ENCODE results near the gene PES1. TPM values are rescaled to one million over a fixed set of nuclear protein-coding genes. Genes with fewer than 3 reads are reported as not detected.
"Not testable (repeated sequence)": the region's sequence is repeated elsewhere in the genome, so short reads cannot be mapped to it uniquely, and the experiment has no call there.

Gene PES1
- polyA plus RNA-seq, 3 donors, result 66.2 to 70.3 (median 66.7) TPM

DNA sequence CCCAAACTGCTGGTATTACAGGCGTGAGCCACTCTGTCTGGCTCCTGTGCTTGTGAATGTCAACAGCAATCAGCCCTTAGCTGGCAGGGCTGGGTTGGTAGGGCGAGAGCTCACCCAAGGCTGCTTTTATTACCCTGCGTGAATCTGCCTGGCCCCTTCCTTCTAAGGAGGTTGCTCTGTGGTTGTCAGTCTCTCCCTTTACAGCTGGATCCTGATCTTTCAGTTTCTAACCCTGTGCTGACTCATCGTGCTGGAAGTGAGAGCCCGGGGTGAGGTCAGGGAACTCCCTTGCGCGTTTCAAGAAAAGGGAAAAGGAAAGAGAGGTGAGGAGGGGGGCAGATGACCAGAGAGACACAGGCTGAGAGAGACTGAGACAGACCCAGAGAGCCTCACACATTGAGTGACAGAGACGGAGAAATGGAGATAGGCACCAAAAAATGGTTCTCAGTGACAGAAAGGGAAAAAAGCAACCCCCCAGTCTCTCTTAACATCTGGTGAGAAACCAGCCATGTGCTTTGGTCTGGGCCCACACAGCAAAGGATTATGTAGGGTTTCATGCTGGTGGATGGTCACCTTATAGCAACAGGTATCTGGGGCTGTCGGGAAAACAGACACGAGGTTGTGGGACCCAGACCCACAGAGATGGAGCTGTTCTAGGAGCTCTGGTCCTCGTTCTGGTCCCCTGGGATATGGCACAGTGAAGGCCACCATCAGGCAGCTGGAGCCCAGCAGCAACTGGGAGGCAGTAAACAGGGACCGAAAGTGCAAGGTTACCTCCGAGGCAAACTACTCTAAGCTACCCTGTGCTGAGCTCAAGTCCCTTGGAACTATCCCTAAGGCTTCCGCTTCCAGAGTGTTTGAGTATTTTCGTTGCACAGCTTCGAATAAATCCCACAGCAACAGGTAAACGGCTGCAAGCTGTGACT is 17.8 kb upstream of the PES1 start:
- no peak for DNase-seq (ENCODE audit: low read depth in 3 of 3, low spot score in 2 of 3)

DNA sequence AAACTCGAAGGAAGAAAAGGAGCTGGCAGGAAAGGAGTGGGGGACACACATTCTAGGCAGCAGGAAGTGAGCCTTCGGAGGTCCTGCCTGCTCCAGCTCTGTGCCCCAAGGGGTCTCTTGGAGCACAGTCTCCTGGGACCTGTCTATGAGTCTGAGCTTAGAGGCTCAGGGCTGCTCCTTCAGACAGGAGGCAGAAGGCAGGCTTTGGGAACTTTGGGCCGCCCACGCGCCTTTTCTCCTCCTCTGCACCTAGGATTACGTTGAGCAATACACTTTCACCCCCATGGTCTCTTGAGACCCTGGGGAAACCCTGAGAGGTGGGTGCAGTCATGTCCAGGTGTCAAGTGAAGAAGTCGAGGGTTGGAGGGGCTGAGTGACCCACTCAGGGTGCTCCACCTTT is 16.2 kb upstream of the PES1 start:
- no peak for DNase-seq (ENCODE audit: low read depth in 3 of 3, low spot score in 2 of 3)

DNA sequence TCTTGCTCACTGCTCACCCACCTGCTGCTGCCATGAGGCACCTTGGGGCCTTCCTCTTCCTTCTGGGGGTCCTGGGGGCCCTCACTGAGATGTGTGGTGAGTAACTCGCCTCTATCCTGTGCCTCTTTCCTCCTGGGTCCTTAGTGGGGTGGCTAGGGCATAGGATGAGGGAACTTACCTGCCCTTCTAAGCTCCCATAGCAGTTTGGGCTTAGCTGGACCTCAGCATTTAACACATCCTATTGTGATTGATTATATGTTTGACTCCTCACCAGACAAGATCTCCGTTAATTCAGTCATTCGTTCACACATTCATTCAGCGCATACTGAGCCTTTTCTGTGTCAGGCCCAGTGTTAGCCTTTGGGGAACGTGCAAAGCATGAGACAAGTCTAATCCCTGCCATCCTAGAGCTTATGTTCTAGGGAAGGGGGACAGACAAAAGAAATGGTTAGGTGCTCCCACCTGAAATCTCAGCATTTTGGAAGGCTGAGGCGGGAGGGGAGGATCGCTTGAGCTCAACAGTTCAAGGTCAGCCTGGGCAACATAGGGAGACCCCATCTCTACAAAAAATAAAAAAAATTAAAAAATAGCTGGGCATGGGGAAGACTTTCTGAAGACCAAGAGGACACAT is 15.7 kb upstream of the PES1 start:
- DNase-seq (ENCODE audit: low read depth in 3 of 3, low spot score in 2 of 3), result no peak

DNA sequence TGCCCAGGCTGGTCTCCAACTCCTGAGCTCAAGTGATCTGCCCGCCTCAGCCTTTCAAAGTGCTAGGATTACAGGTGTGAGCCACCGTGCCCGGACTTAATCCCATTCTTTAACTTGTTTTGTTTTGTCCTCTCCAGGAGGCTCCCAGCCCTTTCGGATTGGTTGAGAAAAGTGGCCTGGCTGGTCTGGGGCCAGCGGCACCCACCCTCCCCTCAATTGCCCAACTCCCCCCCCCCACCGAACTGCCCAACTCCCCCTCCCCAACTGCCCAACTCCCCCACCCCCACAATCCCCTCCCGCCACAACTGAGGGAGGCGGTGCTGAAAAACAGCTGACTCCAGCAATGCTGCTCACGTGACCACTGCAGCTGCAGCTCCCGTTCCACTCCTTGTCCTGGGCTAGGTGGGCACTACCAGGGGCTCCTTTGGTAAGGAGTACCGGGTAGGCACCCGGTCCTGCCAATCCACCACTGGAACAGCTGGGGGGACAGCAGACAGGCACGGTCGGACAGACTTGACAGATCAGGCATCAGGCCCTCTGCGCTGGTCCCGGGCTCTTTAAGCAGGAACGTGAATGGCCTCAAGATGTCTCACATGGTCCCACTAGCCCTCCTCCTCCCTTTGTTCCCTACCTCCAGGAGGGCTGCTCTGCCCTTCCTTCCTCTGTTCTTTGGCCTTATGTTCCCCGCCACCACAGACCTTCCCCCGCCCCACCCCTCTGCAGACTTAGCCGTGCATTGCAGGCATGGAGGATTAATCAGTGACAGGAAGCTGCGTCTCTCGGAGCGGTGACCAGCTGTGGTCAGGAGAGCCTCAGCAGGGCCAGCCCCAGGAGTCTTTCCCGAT is 15.0 kb upstream of the PES1 start, which contains the start of gene TCN2:
Gene TCN2, plus strand, starts transcription at position 720 of the 845 bp plus-strand sequence. CDS start 158 bp downstream, outside the sequence.
- peak; percentile 54 to 68 (median 65) for DNase-seq (ENCODE audit: low read depth in 3 of 3, low spot score in 2 of 3)

DNA sequence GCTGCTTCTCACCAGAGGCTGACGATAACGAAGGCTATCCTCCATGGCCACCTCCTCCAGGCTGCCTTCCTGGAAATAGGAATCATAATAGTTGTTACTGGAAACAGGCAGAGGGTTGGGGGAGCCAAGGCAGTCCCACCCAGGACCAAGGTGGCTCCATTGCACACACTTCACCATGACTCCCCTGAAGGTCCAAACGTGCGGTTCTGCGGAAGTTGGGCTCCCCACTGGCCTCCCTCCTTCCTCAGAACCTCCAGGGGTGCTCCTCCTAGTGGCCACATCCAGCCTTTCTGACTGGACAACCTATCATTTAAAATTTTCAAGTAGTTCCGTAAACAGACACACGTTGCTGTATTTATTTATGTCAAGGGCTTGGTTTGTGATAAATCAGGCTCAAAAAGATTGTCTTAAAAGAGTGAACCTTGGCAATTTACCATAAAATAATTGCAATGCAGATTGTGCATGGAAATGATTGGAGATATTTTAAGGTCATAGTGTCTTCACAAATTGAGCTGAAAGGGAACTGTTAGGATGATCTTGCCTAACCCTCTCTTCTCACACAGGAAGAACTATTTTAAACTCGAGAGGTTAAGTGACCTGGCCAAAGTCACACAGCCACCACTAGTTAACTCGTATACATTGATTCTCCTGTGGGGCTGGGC is 13.9 kb upstream of the PES1 start:
- no peak for DNase-seq (ENCODE audit: low read depth in 3 of 3, low spot score in 2 of 3)

DNA sequence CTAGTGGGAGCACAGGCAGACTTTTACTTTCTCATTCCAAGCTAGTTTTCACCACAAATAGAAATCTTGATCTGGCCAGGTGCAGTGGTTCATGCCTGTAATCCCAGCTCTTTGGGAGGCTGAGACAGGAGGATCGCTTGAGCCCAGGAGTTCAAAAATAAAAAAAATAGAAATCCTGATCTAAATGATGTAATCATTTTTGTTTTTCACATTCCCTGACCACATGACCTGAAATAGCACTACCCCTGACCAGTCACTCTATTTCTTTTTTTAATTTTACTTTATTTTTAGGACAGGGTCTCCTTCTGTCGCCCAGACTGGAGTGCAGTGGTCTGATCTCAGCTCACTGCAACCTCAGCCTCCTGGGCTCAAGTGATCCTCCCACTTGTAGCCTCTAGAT is 13.0 kb upstream of the PES1 start:
- DNase-seq (ENCODE audit: low read depth in 3 of 3, low spot score in 2 of 3), result no peak

DNA sequence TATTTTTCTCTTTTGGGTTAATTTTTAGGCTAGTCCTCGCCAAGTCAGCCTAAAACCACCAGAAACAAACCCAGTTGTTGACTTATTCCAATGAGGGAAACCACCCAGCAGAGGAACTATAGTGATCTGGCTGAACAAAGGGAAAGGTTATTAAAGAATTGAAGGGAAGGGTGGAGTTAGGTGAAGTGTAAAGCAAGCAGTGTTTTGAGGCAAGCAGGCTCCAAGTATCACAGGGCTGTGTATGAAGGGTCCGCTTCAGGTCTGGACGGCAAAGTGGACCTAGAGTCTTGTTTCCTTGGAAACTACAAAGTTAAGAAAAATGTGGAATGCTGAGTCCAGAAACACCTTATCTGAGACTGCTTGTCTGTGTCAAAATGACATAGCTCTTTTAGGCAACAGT is 12.1 kb upstream of the PES1 start:
- no peak for DNase-seq (ENCODE audit: low read depth in 3 of 3, low spot score in 2 of 3)

DNA sequence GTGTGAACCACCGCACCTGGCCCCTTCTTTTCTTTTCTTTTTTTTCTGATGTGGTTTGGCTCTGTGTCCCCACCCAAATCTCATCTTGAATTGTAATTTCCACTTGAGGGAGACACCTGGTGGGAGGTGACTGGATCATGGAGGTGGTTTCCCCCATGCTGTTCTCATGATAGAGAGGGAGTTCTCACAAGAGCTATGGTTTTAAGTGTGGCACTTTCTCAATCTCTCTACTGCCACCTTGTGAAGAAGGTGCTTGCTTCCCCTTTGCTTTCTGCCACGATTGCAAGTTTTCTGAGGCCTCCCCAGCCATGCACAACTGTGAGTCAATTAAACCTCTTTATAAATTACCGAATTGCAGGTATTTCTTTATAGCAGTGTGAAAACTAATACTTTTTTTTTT is 10.3 kb upstream of the PES1 start:
- no peak for DNase-seq (ENCODE audit: low read depth in 3 of 3, low spot score in 2 of 3)

DNA sequence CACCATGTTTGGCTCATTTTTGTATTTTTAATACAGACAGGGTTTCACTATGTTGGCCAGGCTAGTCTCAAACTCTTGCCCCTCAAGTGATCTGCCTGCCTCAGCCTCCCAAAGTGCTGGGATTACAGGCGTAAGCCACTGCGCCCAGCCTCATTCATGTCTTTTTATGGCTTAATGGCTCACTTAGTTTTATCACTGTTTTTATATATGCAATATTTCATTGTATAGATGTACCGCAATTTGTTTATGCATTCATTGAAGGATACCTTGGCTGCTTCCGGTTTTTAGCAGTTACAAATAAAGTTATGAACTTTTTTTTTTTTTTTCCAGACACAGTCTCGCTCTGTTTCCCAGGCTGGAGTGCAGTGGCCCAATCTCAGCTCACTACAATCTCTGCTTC is 9.8 kb upstream of the PES1 start:
- no peak for DNase-seq (ENCODE audit: low read depth in 3 of 3, low spot score in 2 of 3)

DNA sequence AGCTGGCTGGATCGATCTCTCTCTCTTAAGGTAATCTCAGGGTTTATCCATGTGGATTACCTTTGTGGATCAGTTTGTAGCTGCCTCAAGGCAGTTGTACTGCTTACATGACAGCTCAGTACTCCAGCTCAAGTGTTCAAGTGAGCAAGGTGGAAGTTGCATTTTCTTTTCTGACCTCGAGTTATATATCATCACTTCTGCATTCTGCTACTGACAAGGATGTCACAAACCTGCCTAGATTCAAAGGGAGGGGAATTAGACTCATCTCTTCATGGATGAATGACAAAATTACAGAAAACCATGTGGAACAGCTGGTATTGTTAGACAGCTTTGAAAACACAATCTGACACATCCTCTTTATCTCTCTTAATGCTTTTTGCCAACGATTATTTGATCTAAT is 9.2 kb upstream of the PES1 start:
- DNase-seq (ENCODE audit: low read depth in 3 of 3, low spot score in 2 of 3), result no peak

DNA sequence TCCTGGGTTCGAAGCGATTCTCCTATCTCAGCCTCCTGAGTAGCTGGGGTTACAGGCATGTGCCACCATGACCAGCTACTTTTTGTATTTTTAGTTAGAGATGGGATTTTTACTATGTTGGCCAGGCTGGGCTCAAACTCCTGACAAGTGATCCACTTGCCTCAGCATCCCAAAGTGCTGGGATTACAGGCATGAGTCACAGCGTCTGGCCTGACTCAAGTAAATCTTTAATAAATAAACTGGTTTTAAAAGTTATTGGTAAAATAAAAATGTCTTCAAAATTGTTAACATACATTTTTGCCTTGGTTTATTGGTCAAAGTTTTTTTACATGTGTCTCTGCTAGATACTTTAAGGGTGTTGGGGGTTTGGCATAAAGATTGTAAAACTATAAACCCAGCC is 7.3 kb upstream of the PES1 start:
- no peak for DNase-seq (ENCODE audit: low read depth in 3 of 3, low spot score in 2 of 3)

DNA sequence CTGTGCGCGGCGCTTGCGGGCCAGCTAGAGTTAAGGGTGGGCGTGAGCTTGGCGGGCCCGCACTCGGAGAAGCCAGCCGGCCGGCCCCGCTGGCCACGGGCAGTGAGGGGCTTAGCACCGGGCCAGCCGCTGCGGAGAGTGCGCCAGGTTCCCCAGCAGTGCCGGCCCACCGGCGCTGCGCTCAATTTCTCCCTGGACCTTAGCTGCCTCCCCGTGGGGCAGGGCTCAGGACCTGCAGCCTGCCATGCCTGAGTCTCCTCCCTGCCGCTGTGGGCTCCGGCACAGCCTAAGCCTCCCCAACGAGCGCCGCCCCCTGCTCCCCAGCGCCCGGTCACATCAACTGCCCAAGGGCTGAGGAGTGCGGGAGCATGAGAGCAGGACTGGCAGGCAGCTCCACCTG is 5.2 kb upstream of the PES1 start:
- no peak for DNase-seq (ENCODE audit: low read depth in 3 of 3, low spot score in 2 of 3)

DNA sequence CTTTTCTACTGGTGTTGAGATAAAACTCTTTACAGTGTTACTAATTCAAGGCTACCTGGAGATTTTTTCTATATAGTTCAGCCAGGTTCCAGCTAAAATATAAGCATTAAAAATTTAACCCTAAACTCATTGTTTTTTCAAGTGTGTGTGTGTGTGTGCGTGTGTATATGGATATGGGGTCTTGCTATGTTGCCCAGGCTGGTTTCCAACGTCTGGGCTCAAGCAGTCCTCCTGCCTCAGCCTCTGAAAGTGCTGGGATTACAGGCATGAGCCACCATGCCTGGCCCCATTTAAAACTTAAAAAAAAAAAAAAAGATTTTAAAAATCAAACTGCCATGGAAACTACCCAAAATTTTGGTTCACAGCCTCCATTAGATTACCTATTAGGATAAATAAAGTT is 4.5 kb upstream of the PES1 start:
- no peak for DNase-seq (ENCODE audit: low read depth in 3 of 3, low spot score in 2 of 3)

DNA sequence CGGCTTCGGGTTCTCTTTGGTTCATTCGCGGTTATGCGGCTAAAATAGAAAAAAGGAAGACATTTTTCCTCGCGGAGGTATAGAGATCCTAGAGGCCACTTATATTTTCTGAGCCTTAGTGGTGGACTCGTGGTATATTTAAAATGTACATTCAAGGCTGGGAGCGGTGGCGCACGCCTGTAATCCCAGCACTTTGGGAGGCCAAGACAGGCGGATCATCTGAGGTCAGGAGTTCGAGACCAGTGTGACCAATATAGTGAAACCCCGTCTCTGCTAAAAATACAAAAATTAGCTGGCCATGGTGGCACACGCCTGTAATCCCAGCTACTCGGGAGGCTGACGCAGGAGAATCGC is 627 bp upstream of the PES1 start:
- not testable (repeated sequence) for DNase-seq (ENCODE audit: low read depth in 3 of 3, low spot score in 2 of 3)

DNA sequence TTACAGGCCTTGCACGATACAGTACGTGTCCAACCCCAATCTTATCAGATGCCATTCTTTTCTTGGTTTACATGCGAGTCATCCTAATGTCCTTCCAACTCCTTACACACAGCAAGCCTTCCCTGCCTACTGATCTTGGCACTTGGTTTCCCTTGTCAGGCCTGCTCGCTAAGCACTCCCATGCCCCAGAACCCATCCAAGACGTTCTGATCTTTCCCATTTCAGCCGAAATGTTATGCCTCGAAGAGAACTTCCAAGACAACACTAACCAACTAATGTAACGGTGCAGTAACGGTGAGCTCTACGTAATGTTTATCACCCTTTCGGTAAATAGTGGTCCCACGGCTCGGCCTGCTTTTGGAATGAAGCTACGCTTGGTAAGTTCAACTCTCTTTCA is 521 bp downstream of the PES1 start:
- no peak for DNase-seq (ENCODE audit: low read depth in 3 of 3, low spot score in 2 of 3)

DNA sequence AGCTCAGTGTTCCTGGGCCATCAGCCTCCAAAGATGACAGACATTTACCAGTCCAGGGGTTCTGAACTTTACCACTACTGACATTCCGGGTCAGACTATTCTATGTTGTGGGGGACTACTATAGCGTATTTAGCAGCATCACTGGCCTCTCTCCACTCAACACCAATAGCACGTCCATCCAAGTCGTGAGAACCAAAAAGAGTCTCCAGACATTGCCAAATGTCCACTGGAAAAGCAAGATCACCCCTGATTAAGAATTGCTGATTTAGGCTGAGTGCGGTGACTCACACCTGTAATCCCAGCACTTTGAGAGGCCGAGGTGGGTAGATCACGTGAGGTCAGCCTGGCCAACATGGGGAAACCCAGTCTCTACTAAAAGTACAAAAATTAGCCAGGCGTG is 5.3 kb downstream of the PES1 start:
- no peak for DNase-seq (ENCODE audit: low read depth in 3 of 3, low spot score in 2 of 3)

DNA sequence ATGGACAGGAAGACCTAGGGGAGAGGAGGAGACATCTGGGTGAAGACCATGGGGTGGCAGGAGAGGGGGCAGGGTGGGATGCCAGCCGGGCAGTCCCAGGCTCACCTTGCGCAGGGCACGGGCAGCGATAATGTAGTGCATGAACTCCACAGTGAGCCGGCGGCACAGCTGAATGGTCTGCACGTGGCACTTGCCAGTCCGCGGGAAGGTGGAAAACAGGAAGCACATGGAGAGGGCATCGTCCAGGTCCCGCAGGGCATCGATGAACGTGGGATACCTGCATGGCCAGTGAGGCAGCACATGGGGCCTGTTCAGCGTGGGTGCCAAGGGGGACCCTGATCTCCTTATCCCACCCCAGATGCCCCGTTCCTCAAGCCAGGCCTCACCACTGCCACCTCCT is 7.3 kb downstream of the PES1 start:
- no peak for DNase-seq (ENCODE audit: low read depth in 3 of 3, low spot score in 2 of 3)

DNA sequence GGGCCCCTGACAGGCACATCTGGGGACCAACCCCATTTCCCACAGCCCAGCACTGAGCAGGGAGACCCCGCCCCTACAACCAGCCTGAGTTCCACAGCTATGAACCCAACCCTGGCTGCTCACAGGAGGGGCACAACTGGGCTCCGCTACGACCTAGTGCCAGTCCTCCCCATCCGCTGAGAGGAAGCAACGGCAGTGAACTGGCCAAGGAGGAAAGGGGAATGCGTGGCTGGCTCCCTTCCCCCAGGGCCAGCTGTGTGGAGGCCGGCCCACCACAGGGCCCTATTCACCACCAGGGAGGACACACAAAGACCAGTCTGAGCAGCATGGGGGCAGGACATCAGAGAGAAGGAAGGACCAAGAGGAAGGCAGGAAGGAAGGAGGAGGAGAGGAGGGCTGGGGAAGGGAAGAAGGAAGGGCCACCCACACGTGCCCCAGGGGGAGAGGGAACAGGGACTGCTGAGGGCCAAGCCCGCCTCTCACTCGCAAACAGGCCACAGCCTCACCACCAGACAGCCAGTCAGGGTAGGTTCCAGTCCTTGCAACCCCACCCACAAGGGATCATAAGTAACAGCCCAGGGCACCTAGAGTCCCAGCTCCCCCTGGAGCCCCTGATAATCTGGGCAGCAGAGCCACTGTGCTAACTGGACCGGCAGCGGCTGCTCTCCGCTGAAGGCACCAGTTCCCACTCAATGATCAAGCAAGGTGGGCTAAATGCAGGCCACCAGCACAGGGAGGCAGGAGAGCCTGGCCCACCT is 8.7 kb downstream of the PES1 start:
- no peak for DNase-seq (ENCODE audit: low read depth in 3 of 3, low spot score in 2 of 3)

DNA sequence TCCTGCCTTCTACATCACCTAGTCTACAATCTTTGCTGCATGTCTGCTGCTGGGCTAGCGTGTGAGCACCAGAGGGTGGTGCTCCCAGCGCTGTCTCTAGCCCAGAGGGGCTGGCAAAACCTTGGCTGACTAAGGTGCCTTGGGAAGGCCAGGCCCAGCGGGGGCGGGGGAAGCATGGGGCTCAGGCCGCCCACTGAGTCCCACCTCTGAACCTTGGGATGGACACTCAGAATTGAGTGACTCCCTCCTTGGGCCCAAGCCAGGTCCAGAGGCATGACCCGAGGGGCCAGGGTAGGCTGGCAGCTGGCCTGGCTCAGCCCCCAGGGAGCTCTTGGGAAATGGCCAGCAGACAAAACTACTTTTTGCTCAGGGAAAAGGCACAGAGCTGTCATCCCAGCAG is 9.7 kb downstream of the PES1 start:
- DNase-seq (ENCODE audit: low read depth in 3 of 3, low spot score in 2 of 3), result no peak

DNA sequence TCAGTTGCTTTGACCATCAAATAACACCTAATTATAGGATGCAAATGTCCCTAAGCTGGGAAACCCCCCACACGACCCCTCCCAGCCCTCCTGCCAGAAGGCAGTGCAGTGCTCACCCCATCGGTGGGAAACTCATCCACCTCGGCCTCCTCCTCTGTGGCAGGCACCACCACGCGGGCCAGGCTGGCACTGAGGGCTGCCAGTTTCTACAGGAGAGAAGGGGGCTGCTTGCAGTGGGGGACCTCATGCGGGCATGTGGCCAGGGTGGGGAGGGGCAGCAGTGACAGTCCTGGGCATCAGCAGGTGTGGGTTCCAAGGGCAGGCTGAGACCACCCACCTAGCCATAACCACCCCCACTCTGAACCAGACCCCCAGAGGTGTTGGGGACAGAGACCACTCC is 10.8 kb downstream of the PES1 start:
- no peak for DNase-seq (ENCODE audit: low read depth in 3 of 3, low spot score in 2 of 3)
